BE2C (cell line): Measurements from ENCODE around the gene GALNT17.
"Not testable (repeated sequence)": the region's sequence is repeated elsewhere in the genome, so short reads cannot be mapped to it uniquely, and the experiment has no call there.

Experiments
- DNase-seq: peaks from one replicate; pipeline ENCODE4 v3.0.0-alpha.2; 2020
- H3K27me3 ChIP-seq: fragments of 250-450 bp; sonication (Bioruptor Pico); 2 replicates; pipeline ENCODE4 v1.5.1; 2020; ENCODE audit warnings: mild to moderate bottlenecking
- H3K36me3 ChIP-seq: fragments of 250-450 bp; sonication (Bioruptor Pico); 2 replicates; pipeline ENCODE4 v1.5.1; 2020; ENCODE audit warnings: mild to moderate bottlenecking
- H3K4me1 ChIP-seq: fragments of 250-450 bp; sonication (Bioruptor Pico); 2 replicates; pipeline ENCODE4 v1.5.1; 2020
- H3K4me3 ChIP-seq: 2 replicates; pipeline ENCODE4 v1.5.1; 2011; ENCODE audit warnings: low read depth, low read length
- H3K9me3 ChIP-seq: fragments of 250-450 bp; sonication (Bioruptor Pico); 2 replicates; pipeline ENCODE4 v1.5.1; 2020
- CTCF ChIP-seq: IDR thresholded peaks from 2 replicates; pipeline ENCODE4 v1.5.1; 2012; ENCODE audit warnings: mild to moderate bottlenecking, low read depth, low read length

Gene GALNT17

DNA sequence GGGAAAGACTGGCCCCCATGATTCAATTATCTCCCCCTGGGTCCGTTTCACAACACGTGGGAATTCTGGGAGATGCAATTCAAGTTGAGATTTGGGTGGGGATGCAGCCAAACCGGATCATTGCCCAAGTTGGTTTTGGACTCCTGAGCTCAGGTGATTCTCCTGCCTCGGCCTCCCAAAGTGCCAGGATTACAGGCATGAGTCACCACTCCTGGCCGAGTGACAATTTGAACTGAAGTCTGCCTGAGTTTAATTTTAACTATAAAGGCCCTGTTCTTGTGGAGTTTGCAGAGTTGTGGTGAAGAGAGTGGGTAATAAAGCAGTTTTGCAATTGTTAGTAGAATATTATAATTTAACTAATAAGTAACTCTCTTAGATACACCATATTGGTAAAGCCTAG, 78.3 kb downstream of the GALNT17 start:
- Histone ChIP-seq H3K4me3 (no peak overlapping the region), H3K4me1 (no peaks in the 10 kb centered on the region), H3K9me3 (no peaks in the 10 kb centered on the region), H3K27me3 (no peaks in the 10 kb centered on the region), H3K36me3 (no peaks in the 10 kb centered on the region)
- TF ChIP-seq CTCF = no peak
- DNase-seq = no peak

- not testable (repeated sequence) for H3K4me1 ChIP-seq, H3K36me3 ChIP-seq, H3K4me3 ChIP-seq, H3K27me3 ChIP-seq, DNase-seq, H3K9me3 ChIP-seq
Observed at GRCh38 chr7:71212433-71212832, 80.5 kb downstream of the GALNT17 start.

DNA sequence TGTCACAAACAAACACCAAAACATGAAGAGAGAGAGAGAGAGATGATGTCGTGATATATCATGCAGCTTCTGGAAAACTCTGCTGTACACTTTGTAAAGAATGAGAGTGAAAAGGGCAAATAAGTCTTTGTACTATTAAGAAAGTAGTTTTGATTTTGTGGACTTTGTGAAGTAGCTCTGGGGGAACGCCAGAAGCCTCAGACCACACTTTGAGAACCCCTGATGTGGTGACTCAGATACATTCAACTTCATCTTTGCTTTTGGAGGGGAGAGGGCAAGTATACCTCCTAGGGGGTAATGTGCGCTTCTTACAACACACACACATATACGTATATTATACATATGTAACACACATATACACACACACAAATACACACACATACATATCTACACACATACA, 84.3 kb downstream of the GALNT17 start:
- Histone ChIP-seq H3K4me3 (no peak overlapping the region), H3K4me1 (no peaks in the 10 kb centered on the region), H3K27me3 (no peaks in the 10 kb centered on the region), H3K36me3 (no peaks in the 10 kb centered on the region), H3K9me3 (no peaks in the 10 kb centered on the region)
- TF ChIP-seq CTCF = no peak
- DNase-seq = no peak

- H3K9me3 ChIP-seq = no peaks in the 10 kb centered on the region
- no peak for TF ChIP-seq CTCF
- H3K36me3 ChIP-seq = no peaks in the 10 kb centered on the region
- H3K4me1 ChIP-seq = no peaks in the 10 kb centered on the region
- DNase-seq = no peak
- H3K4me3 ChIP-seq = no peak overlapping the region
- H3K27me3 ChIP-seq = no peaks in the 10 kb centered on the region
Observed at GRCh38 chr7:71220210-71220695, 88.3 kb downstream of the GALNT17 start.

DNA sequence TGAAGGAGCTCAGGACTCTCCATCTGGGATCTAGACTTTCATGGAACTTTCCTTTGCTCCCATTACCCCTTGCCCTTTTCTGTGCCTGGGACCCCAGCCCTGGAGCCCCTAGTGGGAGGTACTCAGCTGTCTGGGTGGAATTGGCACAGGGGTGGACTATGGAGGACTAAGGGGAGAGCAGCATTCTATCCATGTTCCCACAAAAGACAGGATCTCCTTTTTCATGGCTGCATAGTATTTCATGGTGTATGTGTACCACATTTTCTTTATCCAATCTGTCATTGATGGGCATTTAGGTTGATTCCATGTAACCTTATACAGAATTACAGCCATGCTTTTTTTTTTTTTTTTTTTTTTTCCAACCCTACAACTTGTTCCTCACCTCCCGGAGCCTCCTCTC, 89.1 kb downstream of the GALNT17 start:
- TF ChIP-seq CTCF = no peak
- Histone ChIP-seq H3K9me3 (no peaks in the 10 kb centered on the region), H3K36me3 (no peaks in the 10 kb centered on the region), H3K4me1 (no peaks in the 10 kb centered on the region), H3K4me3 (no peak overlapping the region), H3K27me3 (no peaks in the 10 kb centered on the region)
- DNase-seq = no peak

DNA sequence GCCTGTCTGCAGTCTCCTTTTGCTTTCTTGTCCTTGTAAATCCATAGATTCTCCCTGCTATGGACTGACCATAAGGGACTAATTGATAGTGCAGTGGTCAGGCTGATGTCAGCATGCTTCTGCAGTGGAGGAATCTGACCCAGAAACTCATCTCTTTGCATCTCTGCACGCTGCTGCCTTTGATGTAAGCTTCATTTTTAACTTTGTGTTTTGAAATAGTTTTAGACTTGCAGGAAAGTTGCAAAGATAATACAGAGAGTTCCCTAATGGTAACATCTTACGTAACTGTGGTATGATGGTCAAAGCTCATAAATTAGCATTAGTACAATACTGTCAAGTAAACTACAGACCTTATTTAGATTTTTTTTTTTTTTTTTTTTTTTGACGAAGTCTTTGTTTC, 89.6 kb downstream of the GALNT17 start:
- H3K4me1 ChIP-seq = no peaks in the 10 kb centered on the region
- no peak overlapping the region for H3K4me3 ChIP-seq
- no peaks in the 10 kb centered on the region for H3K9me3 ChIP-seq
- DNase-seq = no peak
- H3K36me3 ChIP-seq = no peaks in the 10 kb centered on the region
- TF ChIP-seq CTCF = no peak
- no peaks in the 10 kb centered on the region for H3K27me3 ChIP-seq

GRCh38 chr7:71227126-71227525, 95.2 kb downstream of the GALNT17 start:
- DNase-seq = no peak
- no peaks in the 10 kb centered on the region for H3K27me3 ChIP-seq
- H3K4me3 ChIP-seq = no peak overlapping the region
- no peak for TF ChIP-seq CTCF
- no peaks in the 10 kb centered on the region for H3K36me3 ChIP-seq
- H3K9me3 ChIP-seq = no peaks in the 10 kb centered on the region
- H3K4me1 ChIP-seq = no peaks in the 10 kb centered on the region
